ENCODE data around the gene EGLN3. TPM values are rescaled to one million over a fixed set of nuclear protein-coding genes. Genes with fewer than 3 reads are reported as not detected.

EGLN3 gene
- total and polyA plus RNA-seq, 4 donors: 1.3 to 2.3 (median 1.5) TPM

DNA sequence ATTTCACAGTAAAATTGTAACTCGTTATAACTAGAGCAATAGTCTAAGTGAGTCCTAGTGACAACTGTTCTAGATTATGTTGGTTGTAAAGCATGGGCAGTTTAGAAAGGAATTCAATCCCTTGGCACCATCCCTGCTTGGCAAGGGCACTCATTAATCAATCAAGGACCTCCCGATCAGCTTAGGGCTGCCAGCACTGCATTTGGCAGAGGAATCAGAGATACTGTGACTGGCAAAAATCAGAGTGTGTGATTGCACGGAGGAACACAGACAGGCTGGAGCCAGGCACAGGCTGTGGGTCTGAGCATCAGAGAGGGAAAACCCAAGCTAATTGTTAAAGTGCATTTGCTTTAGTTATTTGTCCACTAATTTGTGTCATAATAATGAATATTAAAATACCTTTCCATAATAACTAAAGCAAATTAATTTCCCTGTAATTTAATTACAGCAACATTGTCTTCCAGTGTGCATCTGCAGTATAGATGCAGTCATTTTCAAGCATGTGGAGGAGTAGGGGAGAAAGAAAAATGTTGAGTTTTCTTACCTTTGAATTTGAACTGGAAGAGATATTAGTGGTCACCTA, 3.2 kb upstream of the EGLN3 start:
- no peak for TF ChIP-seq FOXA2 (IDR thresholded peaks at IDR 0.05)
- no peak for TF ChIP-seq RXRA (IDR thresholded peaks at IDR 0.05)
- no peak for TF ChIP-seq FOXA1 (IDR thresholded peaks at IDR 0.05)
- TF ChIP-seq HNF4A (conservative IDR thresholded peaks at IDR 0.05): no peak
- TF ChIP-seq YY1 (IDR thresholded peaks at IDR 0.05): no peak
- TF ChIP-seq GABPA (IDR thresholded peaks at IDR 0.05 in 1 of 2, conservative IDR thresholded peaks at IDR 0.05 in 1 of 2): no peak
- no peak for TF ChIP-seq HNF4G (IDR thresholded peaks at IDR 0.05)
- H3K4me3 ChIP-seq (ENCODE audit: low read depth in 1 of 3, low read length in 3 of 3): no peak overlapping the region
- no peak overlapping the region for H3K27ac ChIP-seq (ENCODE audit: low read depth in 1 of 2, low read length in 2 of 2)
- H3K27me3 ChIP-seq (ENCODE audit: control insufficient read depth in 4 of 4, insufficient read depth in 4 of 4, low read length in 3 of 4): peaks cover 0 to 3% (median 0%) of the 10 kb centered on the region in 4 donors
- H3K9ac ChIP-seq (ENCODE audit: low read depth in 1 of 2, low read length in 2 of 2): no peak overlapping the region
- no peak for DNase-seq (ENCODE audit: low spot score)
- WGBS: 35% methylated on average over 3 of the region's 3 CpGs
- no peaks in the 10 kb centered on the region for H3K9me3 ChIP-seq (ENCODE audit: control insufficient read depth in 4 of 4, low read length in 3 of 4)
- H3K4me1 ChIP-seq (ENCODE audit: control insufficient read depth in 4 of 4, insufficient read depth in 4 of 4, low read length in 3 of 4): peaks cover 0 to 13% (median 12%) of the 10 kb centered on the region in 4 donors
- H3K36me3 ChIP-seq (ENCODE audit: control insufficient read depth in 4 of 4, insufficient read depth in 3 of 4, low read depth in 1 of 4, low read length in 3 of 4): no peaks in the 10 kb centered on the region

DNA sequence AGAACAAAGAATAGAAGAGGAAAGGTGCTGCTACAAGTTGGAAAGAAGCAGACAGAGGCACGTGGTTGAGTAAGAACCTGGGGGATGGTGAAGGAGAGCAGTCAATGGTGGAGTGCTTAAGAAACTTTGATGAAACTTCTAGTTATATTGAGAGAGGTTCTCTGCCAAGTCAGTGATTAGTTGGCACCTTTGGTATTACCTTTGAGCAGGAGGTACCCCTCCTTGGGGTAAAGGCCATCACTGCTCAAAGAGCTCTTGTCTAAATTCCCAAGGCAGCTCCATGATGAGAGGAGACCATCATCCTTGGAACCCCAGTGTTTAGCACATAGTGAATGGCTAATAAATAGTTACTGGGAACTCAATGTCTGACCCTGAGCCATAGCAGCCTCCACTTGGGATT, 1.7 kb upstream of the EGLN3 start:
- H3K9me3 ChIP-seq (ENCODE audit: control insufficient read depth in 4 of 4, low read length in 3 of 4): no peaks in the 10 kb centered on the region
- no peak overlapping the region for H3K27ac ChIP-seq (ENCODE audit: low read depth in 1 of 2, low read length in 2 of 2)
- H3K36me3 ChIP-seq (ENCODE audit: control insufficient read depth in 4 of 4, insufficient read depth in 3 of 4, low read depth in 1 of 4, low read length in 3 of 4): no peaks in the 10 kb centered on the region
- H3K4me1 ChIP-seq (ENCODE audit: control insufficient read depth in 4 of 4, insufficient read depth in 4 of 4, low read length in 3 of 4): peaks cover 0 to 13% (median 12%) of the 10 kb centered on the region in 4 donors
- peaks cover 0 to 3% (median 0%) of the 10 kb centered on the region in 4 donors for H3K27me3 ChIP-seq (ENCODE audit: control insufficient read depth in 4 of 4, insufficient read depth in 4 of 4, low read length in 3 of 4)
- H3K9ac ChIP-seq (ENCODE audit: low read depth in 1 of 2, low read length in 2 of 2): no peak overlapping the region
- 88% methylated on average over 1 of the region's 1 CpG for WGBS
- no peak for TF ChIP-seq JUND (IDR thresholded peaks at IDR 0.05)
- TF ChIP-seq EGR1 (IDR thresholded peaks at IDR 0.05; ENCODE audit: low read depth in 2 of 2): no peak
- TF ChIP-seq GABPA (IDR thresholded peaks at IDR 0.05 in 1 of 2, conservative IDR thresholded peaks at IDR 0.05 in 1 of 2): no peak
- TF ChIP-seq RXRA (IDR thresholded peaks at IDR 0.05): no peak
- TF ChIP-seq, protein P1, sequence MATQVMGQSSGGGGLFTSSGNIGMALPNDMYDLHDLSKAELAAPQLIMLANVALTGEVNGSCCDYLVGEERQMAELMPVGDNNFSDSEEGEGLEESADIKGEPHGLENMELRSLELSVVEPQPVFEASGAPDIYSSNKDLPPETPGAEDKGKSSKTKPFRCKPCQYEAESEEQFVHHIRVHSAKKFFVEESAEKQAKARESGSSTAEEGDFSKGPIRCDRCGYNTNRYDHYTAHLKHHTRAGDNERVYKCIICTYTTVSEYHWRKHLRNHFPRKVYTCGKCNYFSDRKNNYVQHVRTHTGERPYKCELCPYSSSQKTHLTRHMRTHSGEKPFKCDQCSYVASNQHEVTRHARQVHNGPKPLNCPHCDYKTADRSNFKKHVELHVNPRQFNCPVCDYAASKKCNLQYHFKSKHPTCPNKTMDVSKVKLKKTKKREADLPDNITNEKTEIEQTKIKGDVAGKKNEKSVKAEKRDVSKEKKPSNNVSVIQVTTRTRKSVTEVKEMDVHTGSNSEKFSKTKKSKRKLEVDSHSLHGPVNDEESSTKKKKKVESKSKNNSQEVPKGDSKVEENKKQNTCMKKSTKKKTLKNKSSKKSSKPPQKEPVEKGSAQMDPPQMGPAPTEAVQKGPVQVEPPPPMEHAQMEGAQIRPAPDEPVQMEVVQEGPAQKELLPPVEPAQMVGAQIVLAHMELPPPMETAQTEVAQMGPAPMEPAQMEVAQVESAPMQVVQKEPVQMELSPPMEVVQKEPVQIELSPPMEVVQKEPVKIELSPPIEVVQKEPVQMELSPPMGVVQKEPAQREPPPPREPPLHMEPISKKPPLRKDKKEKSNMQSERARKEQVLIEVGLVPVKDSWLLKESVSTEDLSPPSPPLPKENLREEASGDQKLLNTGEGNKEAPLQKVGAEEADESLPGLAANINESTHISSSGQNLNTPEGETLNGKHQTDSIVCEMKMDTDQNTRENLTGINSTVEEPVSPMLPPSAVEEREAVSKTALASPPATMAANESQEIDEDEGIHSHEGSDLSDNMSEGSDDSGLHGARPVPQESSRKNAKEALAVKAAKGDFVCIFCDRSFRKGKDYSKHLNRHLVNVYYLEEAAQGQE (IDR thresholded peaks at IDR 0.05): no peak
- no peak for TF ChIP-seq FOXA2 (IDR thresholded peaks at IDR 0.05)
- no peak overlapping the region for H3K4me3 ChIP-seq (ENCODE audit: low read depth in 1 of 3, low read length in 3 of 3)
- no peak for DNase-seq (ENCODE audit: low spot score)

DNA sequence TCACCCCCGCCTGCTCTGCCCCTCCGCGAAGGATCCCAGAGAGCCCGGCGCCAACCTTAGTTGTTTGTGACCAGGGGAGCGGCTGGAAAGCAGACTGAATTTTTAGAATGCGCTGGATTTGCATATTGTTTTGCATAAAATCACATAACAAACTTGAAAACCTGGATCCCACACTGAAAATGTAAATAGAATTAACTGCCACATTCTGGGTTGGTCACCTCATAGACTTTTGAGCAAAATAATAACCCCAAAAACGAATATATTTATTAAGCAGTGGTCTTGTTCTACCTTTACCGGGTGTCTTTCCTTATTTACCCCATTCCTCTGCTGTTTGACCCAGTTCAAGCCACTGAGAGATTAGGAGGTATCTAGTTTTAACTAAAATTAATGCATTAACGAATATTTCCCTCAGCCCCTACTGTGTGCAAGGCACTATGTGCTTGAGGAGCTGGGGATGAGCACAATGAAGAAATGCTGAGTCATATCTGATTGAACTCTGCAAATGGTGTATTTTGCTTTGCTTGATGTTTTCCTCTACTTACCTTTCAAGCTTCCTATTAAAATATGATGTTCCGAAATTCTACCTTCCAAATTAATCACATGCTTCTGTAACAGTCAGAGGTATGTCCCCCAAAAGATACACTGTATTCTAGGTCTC, 438 bp upstream of the EGLN3 start:
- Histone ChIP-seq H3K4me3 (ENCODE audit: low read depth in 1 of 3, low read length in 3 of 3) (peak overlapping the region in 2 of 3 donors; percentile 48 to 70), H3K27ac (ENCODE audit: low read depth in 1 of 2, low read length in 2 of 2) (no peak overlapping the region), H3K36me3 (ENCODE audit: control insufficient read depth in 4 of 4, insufficient read depth in 3 of 4, low read depth in 1 of 4, low read length in 3 of 4) (no peaks in the 10 kb centered on the region), H3K9ac (ENCODE audit: low read depth in 1 of 2, low read length in 2 of 2) (no peak overlapping the region), H3K9me3 (ENCODE audit: control insufficient read depth in 4 of 4, low read length in 3 of 4) (no peaks in the 10 kb centered on the region), H3K27me3 (ENCODE audit: control insufficient read depth in 4 of 4, insufficient read depth in 4 of 4, low read length in 3 of 4) (peaks cover 0 to 3% (median 0%) of the 10 kb centered on the region in 4 donors), H3K4me1 (ENCODE audit: control insufficient read depth in 4 of 4, insufficient read depth in 4 of 4, low read length in 3 of 4) (peaks cover 0 to 13% (median 12%) of the 10 kb centered on the region in 4 donors)
- peak in 1 of 2 donors; percentile 1 for TF ChIP-seq RAD21 (IDR thresholded peaks at IDR 0.05)
- no peak for TF ChIP-seq YY1 (IDR thresholded peaks at IDR 0.05)
- peak; percentile 6 for TF ChIP-seq SP1 (IDR thresholded peaks at IDR 0.05)
- TF ChIP-seq, protein P1 (IDR thresholded peaks at IDR 0.05): no peak
- TF ChIP-seq, protein P2, sequence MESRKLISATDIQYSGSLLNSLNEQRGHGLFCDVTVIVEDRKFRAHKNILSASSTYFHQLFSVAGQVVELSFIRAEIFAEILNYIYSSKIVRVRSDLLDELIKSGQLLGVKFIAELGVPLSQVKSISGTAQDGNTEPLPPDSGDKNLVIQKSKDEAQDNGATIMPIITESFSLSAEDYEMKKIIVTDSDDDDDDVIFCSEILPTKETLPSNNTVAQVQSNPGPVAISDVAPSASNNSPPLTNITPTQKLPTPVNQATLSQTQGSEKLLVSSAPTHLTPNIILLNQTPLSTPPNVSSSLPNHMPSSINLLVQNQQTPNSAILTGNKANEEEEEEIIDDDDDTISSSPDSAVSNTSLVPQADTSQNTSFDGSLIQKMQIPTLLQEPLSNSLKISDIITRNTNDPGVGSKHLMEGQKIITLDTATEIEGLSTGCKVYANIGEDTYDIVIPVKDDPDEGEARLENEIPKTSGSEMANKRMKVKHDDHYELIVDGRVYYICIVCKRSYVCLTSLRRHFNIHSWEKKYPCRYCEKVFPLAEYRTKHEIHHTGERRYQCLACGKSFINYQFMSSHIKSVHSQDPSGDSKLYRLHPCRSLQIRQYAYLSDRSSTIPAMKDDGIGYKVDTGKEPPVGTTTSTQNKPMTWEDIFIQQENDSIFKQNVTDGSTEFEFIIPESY (IDR thresholded peaks at IDR 0.05): no peak
- TF ChIP-seq HNF4G (IDR thresholded peaks at IDR 0.05): no peak
- TF ChIP-seq, protein P3, sequence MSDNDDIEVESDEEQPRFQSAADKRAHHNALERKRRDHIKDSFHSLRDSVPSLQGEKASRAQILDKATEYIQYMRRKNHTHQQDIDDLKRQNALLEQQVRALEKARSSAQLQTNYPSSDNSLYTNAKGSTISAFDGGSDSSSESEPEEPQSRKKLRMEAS (IDR thresholded peaks at IDR 0.05): no peak
- TF ChIP-seq FOXA2 (IDR thresholded peaks at IDR 0.05): no peak
- DNase-seq (ENCODE audit: low spot score): no peak
- 11% methylated on average over 11 of the region's 11 CpGs for WGBS

Data from liver (tissue), 9 donors.